HG03108 (cell line): Measurements from ENCODE around the gene GOLPH3L.
A peak's percentile ranks its signal among the peaks of the same experiment; 100 is the strongest.
"Not testable (repeated sequence)": the region's sequence is repeated elsewhere in the genome, so short reads cannot be mapped to it uniquely, and the experiment has no call there.

Experiments used
- ATAC-seq: cut with Tn5 transposase; IDR thresholded peaks from one replicate; pipeline ENCODE4 v1.9.1; 2021; ENCODE audit warnings: moderate library complexity; ENCODE audit not compliant: unreplicated experiment

The GOLPH3L gene

GRCh38 chr1:150696995-150697927 is at the start of gene GOLPH3L:
TSS of gene GOLPH3L (minus strand) at chr1:150697154. CDS start at chr1:150694838, 2,316 bp downstream.
- ATAC-seq, result peak; percentile 99

- ATAC-seq, result no peak
These were observed 33.3 kb upstream of the GOLPH3L start for GRCh38 chr1:150730130-150730721.

DNA sequence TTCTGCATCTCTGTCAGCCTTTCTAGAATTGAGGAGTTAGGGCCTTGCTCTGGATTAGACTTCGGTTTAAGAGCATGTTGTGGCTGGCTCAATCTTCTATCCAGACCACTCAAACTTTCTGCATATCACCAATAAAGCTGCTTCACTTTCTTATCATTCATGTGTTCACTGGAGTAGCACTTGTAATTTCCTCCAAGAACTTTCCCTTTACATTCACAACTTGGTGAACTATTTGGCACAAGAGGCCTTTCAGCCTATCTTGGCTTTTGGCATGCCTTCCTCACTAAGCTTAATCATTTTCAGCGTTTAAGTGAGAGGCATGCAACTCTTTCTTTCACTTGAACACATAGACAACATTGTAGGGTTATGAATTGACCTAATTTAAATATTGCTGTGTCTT is 27.4 kb upstream of the GOLPH3L start:
- ATAC-seq, result no peak

DNA sequence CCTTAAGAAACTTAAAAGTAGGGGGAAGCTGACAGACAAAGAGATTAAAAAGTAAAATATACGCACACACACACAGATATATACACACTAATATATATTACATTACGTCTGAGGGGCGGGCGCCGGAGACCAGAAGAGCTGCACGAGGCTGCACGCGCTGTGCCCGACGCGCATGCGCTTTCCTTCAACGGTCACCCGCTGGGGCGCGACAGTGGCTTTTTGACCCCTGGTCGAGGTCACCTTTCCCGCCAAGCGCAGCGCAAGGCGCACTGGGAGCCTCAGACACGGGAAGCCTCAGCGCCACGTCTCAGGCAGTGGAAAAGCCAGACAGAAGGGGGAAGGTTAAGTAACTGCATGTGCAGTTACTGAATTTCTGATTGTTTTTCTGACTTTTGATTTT is 23.7 kb upstream of the GOLPH3L start, which contains the start of gene HORMAD1:
Gene HORMAD1, minus strand, starts transcription at position 193 of the 400 bp plus-strand sequence. CDS start 1,390 bp downstream, outside the sequence.
- ATAC-seq, result no peak

- no peak for ATAC-seq
These were observed 23.1 kb upstream of the GOLPH3L start for GRCh38 chr1:150720098-150720497.

DNA sequence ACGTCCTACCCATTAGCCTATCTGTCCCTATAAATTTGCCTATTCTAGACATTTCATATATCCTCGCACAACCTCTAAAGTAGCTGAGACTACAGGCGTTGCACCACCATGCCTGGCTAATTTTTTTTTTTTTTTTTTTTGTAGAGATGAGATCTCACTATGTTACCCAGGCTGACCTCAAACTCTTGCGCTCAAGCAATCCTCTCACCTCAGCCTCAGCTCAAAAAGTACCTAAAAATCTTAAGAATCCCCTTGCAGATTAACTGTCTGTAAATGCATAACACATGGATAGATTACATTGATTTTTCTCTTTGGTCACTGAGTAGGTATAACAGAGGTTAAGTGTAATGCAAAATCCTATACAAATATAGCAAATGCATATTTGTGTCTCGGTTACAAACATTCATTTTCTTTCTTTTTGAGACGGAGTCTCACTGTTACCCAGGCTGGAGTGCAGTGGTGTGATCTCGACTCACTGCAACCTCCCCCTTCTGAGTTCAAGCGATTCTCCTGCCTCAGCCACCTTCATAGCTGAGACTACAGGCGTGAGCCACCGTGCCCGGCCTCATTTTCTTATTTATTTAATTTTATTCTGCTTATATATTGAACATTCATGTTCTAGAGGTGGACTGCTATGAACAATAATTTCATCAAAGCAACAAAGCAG is 21.4 kb upstream of the GOLPH3L start:
- no peak for ATAC-seq

DNA sequence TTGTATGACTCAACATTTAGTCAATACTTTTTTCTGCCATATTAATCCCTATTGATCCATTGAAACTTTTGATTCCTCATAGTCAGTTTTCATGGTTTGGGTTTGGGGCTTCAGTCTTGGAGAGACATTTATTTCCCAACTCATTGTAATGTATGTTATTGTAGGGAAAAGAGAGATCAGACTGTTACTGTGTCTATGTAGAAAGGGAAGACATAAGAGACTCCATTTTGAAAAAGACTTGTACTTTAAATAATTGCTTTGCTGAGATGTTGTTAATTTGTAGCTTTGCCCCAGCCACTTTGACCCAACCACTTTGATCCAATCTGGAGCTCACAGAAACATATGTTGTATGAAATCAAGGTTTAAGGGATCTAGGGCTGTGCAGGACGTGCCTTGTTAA is 12.1 kb upstream of the GOLPH3L start:
- not testable (repeated sequence) for ATAC-seq

GRCh38 chr1:150708595-150708994 is 11.6 kb upstream of the GOLPH3L start:
- ATAC-seq, result peak; percentile 73

- ATAC-seq, result no peak
These were observed 9.1 kb upstream of the GOLPH3L start for GRCh38 chr1:150706091-150706490.

GRCh38 chr1:150703427-150703826 is 6.5 kb upstream of the GOLPH3L start:
- ATAC-seq, result no peak

- no peak for ATAC-seq
These were observed 364 bp downstream of the GOLPH3L start for GRCh38 chr1:150696590-150696989.

DNA sequence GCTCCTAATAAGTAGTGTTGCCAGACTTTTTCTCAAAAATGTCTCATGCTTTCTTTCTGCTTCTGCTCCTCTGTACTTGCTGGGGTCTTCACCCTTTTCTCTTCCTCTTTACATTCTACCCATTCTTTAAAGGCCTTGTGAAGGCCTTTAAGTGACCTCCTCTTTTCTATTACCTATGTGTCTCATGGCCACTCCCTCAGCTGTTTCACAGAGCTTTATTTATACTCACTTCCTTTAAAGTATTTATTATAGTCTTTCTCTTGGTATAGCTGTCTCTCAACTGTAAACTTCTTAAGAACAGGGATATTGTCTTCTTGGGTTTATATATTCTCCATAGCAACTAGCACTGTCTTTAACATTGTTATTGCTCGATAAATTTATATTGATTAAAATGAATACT is 792 bp downstream of the GOLPH3L start:
- ATAC-seq, result no peak

DNA sequence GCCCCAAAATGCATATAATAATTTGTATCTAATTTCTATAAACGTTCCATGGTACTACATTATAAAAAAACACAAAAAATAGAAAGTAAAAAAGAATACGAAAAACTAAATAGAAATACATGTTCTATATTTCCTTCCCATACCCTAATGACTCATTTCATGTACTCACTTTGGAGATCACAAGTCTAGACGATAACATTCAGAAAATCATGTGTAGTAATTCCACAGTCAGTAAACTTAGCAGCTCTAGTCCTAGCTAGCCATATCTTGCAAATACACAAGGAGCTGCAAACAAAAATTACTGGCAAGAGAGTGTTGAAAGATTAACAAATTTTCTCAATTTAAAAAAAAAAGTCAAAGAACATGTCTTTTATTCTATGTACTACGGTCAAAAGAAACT is 1.4 kb downstream of the GOLPH3L start:
- ATAC-seq, result no peak

DNA sequence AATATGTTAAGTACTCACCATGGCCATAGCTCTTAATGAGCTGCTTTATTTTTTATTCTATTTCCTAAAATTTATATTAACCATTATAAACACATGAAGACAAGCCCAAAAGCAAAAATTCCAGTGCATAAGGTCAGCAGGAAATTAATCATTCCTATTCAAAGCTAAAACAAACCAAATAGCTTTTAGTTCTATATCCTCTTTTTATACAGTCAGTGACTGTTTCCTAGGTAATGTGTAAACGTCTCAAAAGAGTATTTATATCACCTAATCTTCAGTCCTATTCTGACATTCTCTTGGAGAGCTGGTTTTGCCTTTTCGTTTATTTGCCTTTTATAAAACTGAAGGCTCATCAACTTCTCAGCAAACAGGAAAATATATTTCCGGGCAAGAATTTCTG is 4.2 kb downstream of the GOLPH3L start:
- no peak for ATAC-seq

GRCh38 chr1:150688763-150689162 is 8.2 kb downstream of the GOLPH3L start:
- no peak for ATAC-seq

GRCh38 chr1:150686275-150686674 is 10.7 kb downstream of the GOLPH3L start:
- no peak for ATAC-seq

DNA sequence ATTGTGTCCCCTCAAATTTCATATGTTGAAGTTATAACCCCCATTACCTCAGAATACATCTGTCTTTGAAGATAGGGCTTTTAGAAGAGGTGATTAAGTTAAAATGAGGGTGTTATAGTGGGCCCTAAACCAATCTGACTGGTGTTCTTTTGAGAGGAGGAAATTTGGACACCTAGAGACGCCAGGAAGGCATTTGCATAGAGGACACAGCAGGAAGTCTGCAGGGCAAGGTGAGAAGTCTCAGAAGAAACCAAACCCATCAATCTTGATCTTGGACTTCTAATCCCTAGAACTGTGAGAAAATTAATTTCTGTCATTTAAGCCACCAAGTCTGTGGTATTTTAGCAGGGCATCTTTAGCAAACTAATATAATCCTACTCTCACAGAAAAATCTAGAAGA is 13.0 kb downstream of the GOLPH3L start:
- no peak for ATAC-seq

GRCh38 chr1:150678988-150679387 is 18.0 kb downstream of the GOLPH3L start:
- ATAC-seq, result no peak

DNA sequence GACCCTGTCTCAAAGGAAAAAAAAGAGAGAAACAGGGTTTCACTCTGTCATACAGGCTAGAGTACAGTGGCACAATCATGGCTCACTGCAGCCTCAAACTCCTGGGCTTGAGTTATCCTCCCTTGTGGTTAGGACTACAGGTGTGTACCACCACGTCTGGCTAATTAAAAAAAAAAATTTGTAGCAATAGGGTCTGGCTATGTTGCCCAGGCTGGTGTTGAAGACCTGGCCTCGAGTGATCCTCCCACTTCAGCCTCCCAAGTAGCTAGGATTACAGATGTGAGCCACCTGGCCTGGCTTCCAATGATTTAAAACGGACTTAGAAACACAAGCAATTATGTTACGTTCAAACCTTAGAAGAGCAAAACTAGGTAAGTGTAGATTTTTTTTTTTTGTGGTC is 22.1 kb downstream of the GOLPH3L start:
- no peak for ATAC-seq

DNA sequence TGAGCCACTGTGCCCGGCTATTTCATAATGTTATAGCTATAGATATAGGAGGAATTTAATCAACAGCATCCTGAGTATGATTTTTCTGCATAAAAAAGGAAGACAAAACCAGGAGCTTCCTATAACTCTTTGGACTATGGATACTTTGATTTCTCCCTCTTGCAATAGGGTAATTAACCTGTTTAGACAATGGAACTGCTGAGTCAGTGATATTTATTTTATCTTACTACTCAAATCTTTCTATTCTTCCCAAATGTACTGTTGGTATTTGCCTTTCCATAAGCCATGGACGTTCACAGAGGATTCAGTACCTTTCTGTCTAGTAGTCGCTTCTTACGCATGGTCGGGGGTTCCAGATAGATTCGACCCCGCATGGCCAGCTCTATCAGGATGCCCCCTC is 33.6 kb downstream of the GOLPH3L start:
- ATAC-seq, result no peak

GRCh38 chr1:150662811-150663210 is 34.1 kb downstream of the GOLPH3L start:
- ATAC-seq, result no peak

- no peak for ATAC-seq
These were observed 35.8 kb downstream of the GOLPH3L start for GRCh38 chr1:150661156-150661555.
